Measurements from ENCODE around the gene TYW1B. TPM values are rescaled to one million over a fixed set of nuclear protein-coding genes. Genes with fewer than 3 reads are reported as not detected.
"Not testable (repeated sequence)": the region's sequence is repeated elsewhere in the genome, so short reads cannot be mapped to it uniquely, and the experiment has no call there.

Gene TYW1B
- total RNA-seq, 1 experiment from 2014 or later, result 3.9 TPM

DNA sequence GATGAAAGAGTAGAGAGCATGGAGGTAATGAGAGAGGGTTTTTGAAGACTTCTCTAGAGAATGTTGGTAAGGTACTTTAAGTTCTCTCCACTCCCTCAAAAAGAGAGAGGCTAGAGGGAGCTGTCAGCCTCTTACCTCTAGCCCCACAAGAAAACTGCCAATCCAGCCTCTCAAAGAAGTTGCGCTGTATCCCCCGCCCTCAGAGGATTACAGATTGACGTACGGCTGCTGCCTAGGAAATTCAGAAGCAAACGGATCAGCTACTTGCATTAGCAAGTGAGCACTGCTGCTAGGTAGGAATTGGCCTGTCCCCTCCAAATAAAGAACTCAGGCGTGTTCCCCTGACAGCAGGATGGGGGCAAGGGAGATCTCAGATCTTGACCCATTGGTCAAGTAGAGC lies 34.2 kb downstream of the TYW1B start:
- Histone ChIP-seq H3K27ac (ENCODE audit: low read length) (no peak overlapping the region), H3K9ac (ENCODE audit: low read length) (no peak overlapping the region), H3K9me3 (ENCODE audit: low read length) (no peaks in the 10 kb centered on the region), H3K4me2 (ENCODE audit: low read length) (no peak overlapping the region), H3K36me3 (ENCODE audit: low read depth, low read length) (no peaks in the 10 kb centered on the region; the same call in 1 of the 2 replicates), H3K4me3 (ENCODE audit: low read length) (no peak overlapping the region), H2AFZ (ENCODE audit: low read length) (no peak overlapping the region), H4K20me1 (ENCODE audit: low read length) (no peaks in the 10 kb centered on the region), H3K79me2 (ENCODE audit: low read length) (no peaks in the 10 kb centered on the region), H3K9me2 (replicated peaks; ENCODE audit: low read length) (no peaks in the 10 kb centered on the region), H3K27me3 (ENCODE audit: low read length) (no peaks in the 10 kb centered on the region), H3K4me1 (ENCODE audit: insufficient read depth, low read length) (no peaks in the 10 kb centered on the region), H3F3A (ENCODE audit: low read length, unreplicated experiment) (no peaks in the 10 kb centered on the region)
- ATAC-seq (no peak), DNase-seq (no peak)
- TF ChIP-seq EZH2 (IDR thresholded peaks at IDR 0.05; ENCODE audit: low read length, unreplicated experiment) (no peak), EZH2phosphoT487 (IDR thresholded peaks at IDR 0.05; ENCODE audit: borderline replicate concordance, low read length) (no peak)
- TF ChIP-seq, protein P1, sequence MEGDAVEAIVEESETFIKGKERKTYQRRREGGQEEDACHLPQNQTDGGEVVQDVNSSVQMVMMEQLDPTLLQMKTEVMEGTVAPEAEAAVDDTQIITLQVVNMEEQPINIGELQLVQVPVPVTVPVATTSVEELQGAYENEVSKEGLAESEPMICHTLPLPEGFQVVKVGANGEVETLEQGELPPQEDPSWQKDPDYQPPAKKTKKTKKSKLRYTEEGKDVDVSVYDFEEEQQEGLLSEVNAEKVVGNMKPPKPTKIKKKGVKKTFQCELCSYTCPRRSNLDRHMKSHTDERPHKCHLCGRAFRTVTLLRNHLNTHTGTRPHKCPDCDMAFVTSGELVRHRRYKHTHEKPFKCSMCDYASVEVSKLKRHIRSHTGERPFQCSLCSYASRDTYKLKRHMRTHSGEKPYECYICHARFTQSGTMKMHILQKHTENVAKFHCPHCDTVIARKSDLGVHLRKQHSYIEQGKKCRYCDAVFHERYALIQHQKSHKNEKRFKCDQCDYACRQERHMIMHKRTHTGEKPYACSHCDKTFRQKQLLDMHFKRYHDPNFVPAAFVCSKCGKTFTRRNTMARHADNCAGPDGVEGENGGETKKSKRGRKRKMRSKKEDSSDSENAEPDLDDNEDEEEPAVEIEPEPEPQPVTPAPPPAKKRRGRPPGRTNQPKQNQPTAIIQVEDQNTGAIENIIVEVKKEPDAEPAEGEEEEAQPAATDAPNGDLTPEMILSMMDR (conservative IDR thresholded peaks at IDR 0.05; ENCODE audit: low read depth, low read length), result no peak
- POLR2A ChIA-PET (ENCODE audit: unreplicated experiment), result no interaction called here
- CTCF ChIA-PET, result no interaction called here
- no TSS peak for BruUV-seq (replicated peaks)
- intact Hi-C loops (cut with micrococcal nuclease), result no loop called here

GRCh38 chr7:72790698-72791060 lies 37.3 kb downstream of the TYW1B start:
- H3K4me1 ChIP-seq (ENCODE audit: insufficient read depth, low read length); H3K4me2 ChIP-seq (ENCODE audit: low read length); H3K9me3 ChIP-seq (ENCODE audit: low read length); H3K36me3 ChIP-seq (ENCODE audit: low read depth, low read length); H3K27me3 ChIP-seq (ENCODE audit: low read length); POLR2A ChIA-PET (ENCODE audit: unreplicated experiment); H4K20me1 ChIP-seq (ENCODE audit: low read length); DNase-seq; H3K9ac ChIP-seq (ENCODE audit: low read length); H3K9me2 ChIP-seq (replicated peaks; ENCODE audit: low read length); BruUV-seq (replicated peaks); H3K4me3 ChIP-seq (ENCODE audit: low read length); CTCF ChIA-PET; ATAC-seq; H3K79me2 ChIP-seq (ENCODE audit: low read length); H2AFZ ChIP-seq (ENCODE audit: low read length); H3K27ac ChIP-seq (ENCODE audit: low read length); H3F3A ChIP-seq (ENCODE audit: low read length, unreplicated experiment); intact Hi-C loops (cut with micrococcal nuclease): not testable (repeated sequence)

GRCh38 chr7:72790048-72790697 lies 37.8 kb downstream of the TYW1B start:
- H3F3A ChIP-seq (ENCODE audit: low read length, unreplicated experiment); ATAC-seq; CTCF ChIA-PET; DNase-seq; H3K4me1 ChIP-seq (ENCODE audit: insufficient read depth, low read length); H3K4me2 ChIP-seq (ENCODE audit: low read length); H3K27ac ChIP-seq (ENCODE audit: low read length); BruUV-seq (replicated peaks); H3K4me3 ChIP-seq (ENCODE audit: low read length); H4K20me1 ChIP-seq (ENCODE audit: low read length); H3K9me2 ChIP-seq (replicated peaks; ENCODE audit: low read length); H3K36me3 ChIP-seq (ENCODE audit: low read depth, low read length); H3K9ac ChIP-seq (ENCODE audit: low read length); POLR2A ChIA-PET (ENCODE audit: unreplicated experiment); H3K9me3 ChIP-seq (ENCODE audit: low read length); H3K27me3 ChIP-seq (ENCODE audit: low read length); H3K79me2 ChIP-seq (ENCODE audit: low read length); intact Hi-C loops (cut with micrococcal nuclease); H2AFZ ChIP-seq (ENCODE audit: low read length): not testable (repeated sequence)

Data from PC-3 (cell line).